ENCODE results near the gene SLC25A39. TPM values are rescaled to one million over a fixed set of nuclear protein-coding genes. Genes with fewer than 3 reads are reported as not detected.
"Not testable (repeated sequence)": the region's sequence is repeated elsewhere in the genome, so short reads cannot be mapped to it uniquely, and the experiment has no call there.

SLC25A39 gene, protein sequence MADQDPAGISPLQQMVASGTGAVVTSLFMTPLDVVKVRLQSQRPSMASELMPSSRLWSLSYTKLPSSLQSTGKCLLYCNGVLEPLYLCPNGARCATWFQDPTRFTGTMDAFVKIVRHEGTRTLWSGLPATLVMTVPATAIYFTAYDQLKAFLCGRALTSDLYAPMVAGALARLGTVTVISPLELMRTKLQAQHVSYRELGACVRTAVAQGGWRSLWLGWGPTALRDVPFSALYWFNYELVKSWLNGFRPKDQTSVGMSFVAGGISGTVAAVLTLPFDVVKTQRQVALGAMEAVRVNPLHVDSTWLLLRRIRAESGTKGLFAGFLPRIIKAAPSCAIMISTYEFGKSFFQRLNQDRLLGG
- 10 to 100 TPM; 63.2 to 74.6 TPM for total RNA-seq

DNA sequence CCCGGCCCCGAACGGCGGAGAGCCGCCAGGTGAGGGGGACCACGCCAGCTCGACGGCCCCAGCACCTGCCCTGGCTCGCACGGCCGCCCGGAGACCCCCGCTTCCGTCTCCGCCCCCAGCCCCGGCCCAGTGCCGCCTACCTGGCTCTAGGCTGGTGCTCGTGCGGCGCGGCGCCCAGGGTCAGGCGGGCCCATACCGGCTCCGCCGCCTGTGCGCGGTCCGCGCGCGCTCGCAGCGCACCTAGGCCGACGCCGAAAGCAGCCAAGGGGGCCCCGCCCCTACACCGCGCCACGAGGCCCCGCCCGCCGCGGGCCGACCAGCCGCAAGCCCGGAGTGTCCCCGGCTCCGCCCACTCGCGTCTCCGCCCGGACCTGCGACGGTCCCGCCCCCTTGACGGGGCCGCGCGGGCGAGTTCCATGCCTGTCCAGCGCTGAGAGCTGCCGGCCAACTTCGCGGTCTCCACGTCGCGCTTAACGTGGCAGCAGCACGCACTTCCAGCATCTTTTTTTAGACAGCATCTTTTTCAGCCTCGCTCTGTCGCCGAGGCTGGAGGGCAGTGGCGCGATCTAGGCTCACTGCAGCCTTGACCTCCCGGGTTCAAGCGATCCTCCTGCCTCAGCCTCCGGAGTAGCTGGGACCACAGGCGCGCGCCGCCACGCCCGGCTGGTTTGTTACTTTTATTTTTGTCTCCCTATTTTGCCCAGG lies at the start of gene SLC25A39:
Gene SLC25A39 (minus strand): TSS at position 253 of the 705 bp plus-strand sequence. CDS start 1,261 bp downstream, outside the sequence.
- TF ChIP-seq, protein P1, sequence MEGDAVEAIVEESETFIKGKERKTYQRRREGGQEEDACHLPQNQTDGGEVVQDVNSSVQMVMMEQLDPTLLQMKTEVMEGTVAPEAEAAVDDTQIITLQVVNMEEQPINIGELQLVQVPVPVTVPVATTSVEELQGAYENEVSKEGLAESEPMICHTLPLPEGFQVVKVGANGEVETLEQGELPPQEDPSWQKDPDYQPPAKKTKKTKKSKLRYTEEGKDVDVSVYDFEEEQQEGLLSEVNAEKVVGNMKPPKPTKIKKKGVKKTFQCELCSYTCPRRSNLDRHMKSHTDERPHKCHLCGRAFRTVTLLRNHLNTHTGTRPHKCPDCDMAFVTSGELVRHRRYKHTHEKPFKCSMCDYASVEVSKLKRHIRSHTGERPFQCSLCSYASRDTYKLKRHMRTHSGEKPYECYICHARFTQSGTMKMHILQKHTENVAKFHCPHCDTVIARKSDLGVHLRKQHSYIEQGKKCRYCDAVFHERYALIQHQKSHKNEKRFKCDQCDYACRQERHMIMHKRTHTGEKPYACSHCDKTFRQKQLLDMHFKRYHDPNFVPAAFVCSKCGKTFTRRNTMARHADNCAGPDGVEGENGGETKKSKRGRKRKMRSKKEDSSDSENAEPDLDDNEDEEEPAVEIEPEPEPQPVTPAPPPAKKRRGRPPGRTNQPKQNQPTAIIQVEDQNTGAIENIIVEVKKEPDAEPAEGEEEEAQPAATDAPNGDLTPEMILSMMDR (IDR thresholded peaks at IDR 0.05), result no peak

DNA sequence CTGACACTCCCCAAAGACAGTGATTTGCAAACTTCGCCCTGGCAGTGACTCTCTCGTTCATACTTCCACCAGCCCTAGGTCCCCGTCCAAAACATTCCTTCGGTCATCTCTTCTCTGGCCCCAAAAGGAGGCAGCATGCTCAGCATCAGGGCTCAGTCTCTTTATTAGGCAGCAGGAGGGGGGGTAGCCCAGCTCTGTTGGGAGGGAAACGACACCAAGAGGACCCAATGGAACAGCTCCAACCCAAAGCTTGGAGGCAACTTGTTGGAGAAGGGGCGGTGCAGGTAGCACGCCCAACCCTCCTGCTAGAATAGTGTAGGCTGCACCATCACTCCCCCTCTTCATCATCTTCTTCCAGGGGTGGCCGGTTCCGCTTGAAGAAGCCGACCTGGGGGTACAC lies 47.4 kb upstream of the SLC25A39 start:
- Histone ChIP-seq H3K27ac (no peak overlapping the region), H3K36me3 (no peaks in the 10 kb centered on the region), H3K4me3 (no peak overlapping the region), H3K4me1 (ENCODE audit: control insufficient read depth in 1 of 2, low read depth in 2 of 2) (no peaks in the 10 kb centered on the region), H3K27me3 (replicated peaks; ENCODE audit: insufficient read depth) (no peaks in the 10 kb centered on the region), H3K9me3 (no peaks in the 10 kb centered on the region)
- TF ChIP-seq, protein P1 (IDR thresholded peaks at IDR 0.05), result no peak
- no peak for DNase-seq (ENCODE audit: low spot score)
- ATAC-seq (ENCODE audit: insufficient number of reproducible peaks, low FRiP score, low read depth), result no peak

More for the DNA sequence above, at the start of gene SLC25A39:
- DNase-seq (ENCODE audit: low spot score) (peak; percentile 47), ATAC-seq (ENCODE audit: insufficient number of reproducible peaks, low FRiP score, low read depth) (peak; percentile 83)
- Histone ChIP-seq H3K27me3 (replicated peaks; ENCODE audit: insufficient read depth) (no peaks in the 10 kb centered on the region), H3K4me1 (ENCODE audit: control insufficient read depth in 1 of 2, low read depth in 2 of 2) (peaks cover 8 to 22% of the 10 kb centered on the region in 2 donors), H3K4me3 (peak within 1 kb of the TSS; percentile 84), H3K9me3 (no peaks in the 10 kb centered on the region), H3K27ac (peak within 1 kb of the TSS; percentile 83 to 94), H3K36me3 (peaks cover 26% of the 10 kb centered on the region)

DNA sequence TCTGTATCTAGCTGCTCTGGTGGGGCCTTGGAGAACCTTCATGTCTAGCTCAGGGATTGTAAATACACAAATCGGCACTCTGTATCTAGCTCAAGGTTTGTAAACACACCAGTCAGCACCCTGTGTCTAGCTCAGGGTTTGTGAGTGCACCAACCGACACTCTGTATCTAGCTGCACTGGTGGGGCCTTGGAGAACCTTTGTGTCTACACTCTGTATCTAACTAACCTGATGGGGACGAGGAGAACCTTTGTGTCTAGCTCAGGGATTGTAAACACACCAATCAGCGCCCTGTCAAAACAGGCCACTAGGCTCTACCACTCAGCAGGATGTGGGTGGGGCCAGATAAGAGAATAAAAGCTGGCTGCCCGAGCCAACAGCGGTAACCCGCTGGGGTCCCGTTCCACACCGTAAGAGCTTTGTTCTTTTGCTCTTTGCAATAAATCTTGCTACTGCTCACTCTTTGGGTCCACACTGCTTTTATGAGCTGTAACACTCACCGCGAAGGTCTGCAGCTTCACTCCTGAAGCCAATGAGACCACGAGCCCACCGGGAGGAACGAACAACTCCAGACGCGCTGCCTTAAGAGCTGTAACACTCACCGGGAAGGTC lies 44.9 kb upstream of the SLC25A39 start:
- H3K36me3 ChIP-seq; H3K4me3 ChIP-seq; H3K27me3 ChIP-seq (replicated peaks; ENCODE audit: insufficient read depth): not testable (repeated sequence)

DNA sequence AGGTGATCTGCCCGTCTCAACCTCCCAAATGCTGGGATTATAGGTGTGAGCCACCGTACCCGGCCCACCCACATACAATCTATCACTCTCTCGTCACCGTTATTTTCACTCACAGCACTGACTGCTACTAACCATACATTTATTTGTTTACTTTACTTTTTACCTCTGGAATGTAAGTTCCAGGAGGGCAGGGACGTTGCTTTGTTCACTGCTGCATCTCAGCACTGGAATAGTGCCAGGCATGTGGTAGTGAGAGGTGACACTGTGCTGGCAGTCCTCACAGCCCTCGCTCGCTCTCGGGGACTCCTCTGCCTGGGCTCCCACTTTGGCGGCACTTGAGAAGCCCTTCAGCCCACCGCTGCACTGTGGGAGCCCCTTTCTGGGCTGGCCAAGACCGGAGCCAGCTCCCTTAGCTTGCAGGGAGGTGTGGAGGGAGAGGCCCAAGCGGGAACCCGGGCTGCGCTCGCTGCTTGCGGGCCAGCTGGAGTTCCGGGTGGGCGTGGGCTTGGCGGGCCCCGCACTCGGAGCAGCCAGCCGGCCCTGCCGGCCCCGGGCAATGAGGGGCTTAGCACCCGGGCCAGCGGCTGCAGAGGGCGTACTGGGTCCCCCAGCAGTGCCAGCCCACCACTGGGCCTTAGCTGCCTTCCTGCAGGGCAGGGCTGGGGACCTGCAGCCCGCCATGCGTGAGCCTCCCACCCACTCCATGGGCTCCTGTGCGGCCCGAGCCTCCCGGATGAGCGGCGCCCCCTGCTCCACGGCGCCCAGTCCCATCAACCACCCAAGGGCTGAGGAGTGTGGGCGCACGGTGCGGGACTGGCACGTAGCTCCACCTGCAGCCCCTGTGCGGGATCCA lies 44.0 kb upstream of the SLC25A39 start:
- H3K27me3 ChIP-seq (replicated peaks; ENCODE audit: insufficient read depth); H3K4me1 ChIP-seq (ENCODE audit: control insufficient read depth in 1 of 2, low read depth in 2 of 2); H3K9me3 ChIP-seq; H3K27ac ChIP-seq; DNase-seq (ENCODE audit: low spot score); H3K4me3 ChIP-seq; ATAC-seq (ENCODE audit: insufficient number of reproducible peaks, low FRiP score, low read depth); H3K36me3 ChIP-seq: not testable (repeated sequence)

More for the DNA sequence above, 44.9 kb upstream of the SLC25A39 start:
- not testable (repeated sequence) for H3K9me3 ChIP-seq; DNase-seq (ENCODE audit: low spot score); ATAC-seq (ENCODE audit: insufficient number of reproducible peaks, low FRiP score, low read depth); H3K27ac ChIP-seq; H3K4me1 ChIP-seq (ENCODE audit: control insufficient read depth in 1 of 2, low read depth in 2 of 2)

DNA sequence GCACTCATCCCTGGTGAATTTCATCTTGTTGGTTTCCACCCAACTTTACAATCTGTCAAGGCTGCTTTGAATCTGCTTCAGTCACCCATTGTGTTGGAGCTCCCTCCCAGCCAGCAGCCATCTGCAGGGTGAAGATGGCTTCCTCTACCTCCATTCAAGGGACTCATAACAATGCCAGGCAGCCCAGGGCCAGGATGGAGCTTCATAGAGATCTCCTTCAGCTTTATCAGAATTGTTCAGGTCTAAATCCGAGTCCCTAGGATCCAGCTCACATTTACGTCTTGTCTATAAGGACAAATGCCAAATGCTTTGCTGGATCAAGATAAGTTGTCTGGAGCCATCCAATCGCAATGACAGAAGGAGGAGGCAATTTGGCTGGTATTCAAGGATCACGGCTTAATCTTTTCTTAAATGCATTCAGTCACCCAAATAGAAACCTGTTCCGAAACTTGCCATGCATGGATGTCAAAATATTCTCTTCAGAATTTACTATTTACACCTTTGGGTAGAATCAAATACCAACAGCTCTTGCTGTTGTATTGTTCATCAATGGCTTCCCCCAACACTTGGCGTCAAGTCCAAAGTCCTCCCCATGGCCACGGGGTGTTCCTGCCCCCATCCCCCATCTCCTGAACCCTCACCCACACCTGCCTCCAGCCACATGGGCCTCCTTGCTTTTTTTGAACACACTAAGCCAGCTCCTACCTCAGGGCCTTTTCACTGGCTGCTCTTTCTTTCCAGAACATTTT lies 42.8 kb upstream of the SLC25A39 start:
- no peak for ATAC-seq (ENCODE audit: insufficient number of reproducible peaks, low FRiP score, low read depth)
- H3K27me3 ChIP-seq (replicated peaks; ENCODE audit: insufficient read depth), result peaks cover 5% of the 10 kb centered on the region

DNA sequence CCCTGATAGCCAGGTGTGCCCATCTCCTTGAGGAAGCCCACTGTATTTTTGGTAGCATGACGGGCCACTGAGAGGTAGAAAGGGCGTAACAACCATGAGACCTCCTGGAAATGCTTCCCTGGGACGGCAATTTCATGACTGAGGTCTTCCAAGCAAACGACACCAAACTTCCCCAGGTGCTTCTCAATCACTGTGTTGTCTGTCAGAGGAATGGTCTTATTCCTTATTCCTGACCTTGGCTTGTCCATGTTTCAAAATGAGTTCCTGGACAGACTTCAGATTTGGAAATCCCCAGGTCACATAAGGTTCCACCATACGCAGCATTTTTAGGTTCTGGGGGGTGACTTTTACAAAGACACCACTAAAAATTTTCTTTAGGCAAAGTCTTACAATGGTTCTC lies 40.4 kb upstream of the SLC25A39 start:
- DNase-seq (ENCODE audit: low spot score); H3K4me3 ChIP-seq: not testable (repeated sequence)

More for the DNA sequence above, 42.8 kb upstream of the SLC25A39 start:
- DNase-seq (ENCODE audit: low spot score), result no peak
- no peaks in the 10 kb centered on the region for H3K36me3 ChIP-seq
- no peak overlapping the region for H3K27ac ChIP-seq
- H3K4me3 ChIP-seq, result no peak overlapping the region
- H3K4me1 ChIP-seq (ENCODE audit: control insufficient read depth in 1 of 2, low read depth in 2 of 2), result peaks cover 7 to 10% of the 10 kb centered on the region in 2 donors
- TF ChIP-seq, protein P1 (IDR thresholded peaks at IDR 0.05), result no peak
- no peaks in the 10 kb centered on the region for H3K9me3 ChIP-seq

More for the DNA sequence above, 40.4 kb upstream of the SLC25A39 start:
- H3K4me1 ChIP-seq (ENCODE audit: control insufficient read depth in 1 of 2, low read depth in 2 of 2); ATAC-seq (ENCODE audit: insufficient number of reproducible peaks, low FRiP score, low read depth); H3K27ac ChIP-seq; H3K27me3 ChIP-seq (replicated peaks; ENCODE audit: insufficient read depth); H3K36me3 ChIP-seq; H3K9me3 ChIP-seq: not testable (repeated sequence)
